HS-5 (cell line): ENCODE data around the gene ERCC3.

Experiments
- DNase-seq: peaks from one replicate; pipeline ENCODE4 v3.0.0-alpha.2; 2012; ENCODE audit warnings: low read depth

ERCC3 gene

DNA sequence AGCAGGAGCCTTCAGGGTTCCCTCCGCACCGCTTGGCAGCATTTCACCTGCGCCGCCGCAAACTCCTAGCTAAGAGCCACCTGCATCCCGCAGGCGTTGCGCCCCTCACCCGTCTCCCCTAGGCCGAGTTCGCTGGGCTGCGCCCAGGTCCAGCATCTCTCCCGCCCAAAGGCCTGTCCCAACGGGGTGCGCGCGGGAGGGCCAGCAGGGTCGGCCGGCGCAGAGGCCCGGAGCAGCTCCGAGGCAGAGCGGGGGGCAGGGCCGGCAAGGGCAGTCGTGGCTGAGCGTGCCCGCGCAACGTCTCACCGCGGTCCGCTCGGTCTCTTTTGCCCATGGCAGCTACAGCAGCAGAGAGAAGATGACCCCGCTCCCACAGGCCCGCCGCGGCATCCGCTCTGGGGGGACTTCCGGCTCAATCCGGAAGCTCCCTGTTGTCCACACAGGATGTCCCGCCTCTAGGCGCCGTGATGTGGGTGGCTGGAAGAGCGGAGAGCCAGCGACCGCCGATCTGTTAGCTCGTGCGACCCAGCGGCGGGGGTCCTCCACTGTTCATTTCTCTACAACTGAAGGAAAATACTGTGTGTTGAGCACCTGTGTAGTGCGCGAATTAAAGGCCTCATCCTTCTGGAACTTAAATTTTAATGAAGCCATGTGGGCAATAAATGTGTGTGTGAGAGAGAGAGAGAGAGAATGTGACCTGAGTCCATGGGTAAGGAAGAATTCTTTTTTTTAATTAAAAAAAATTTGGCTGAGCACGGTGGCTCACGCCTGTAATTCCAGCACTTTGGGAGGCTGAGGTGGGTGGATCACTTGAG, at the start of gene ERCC3:
Gene ERCC3 (minus strand): TSS at position 397 of the 815 bp plus-strand sequence. CDS start 63 bp downstream, at position 334.
- DNase-seq, result peak; percentile 42

DNA sequence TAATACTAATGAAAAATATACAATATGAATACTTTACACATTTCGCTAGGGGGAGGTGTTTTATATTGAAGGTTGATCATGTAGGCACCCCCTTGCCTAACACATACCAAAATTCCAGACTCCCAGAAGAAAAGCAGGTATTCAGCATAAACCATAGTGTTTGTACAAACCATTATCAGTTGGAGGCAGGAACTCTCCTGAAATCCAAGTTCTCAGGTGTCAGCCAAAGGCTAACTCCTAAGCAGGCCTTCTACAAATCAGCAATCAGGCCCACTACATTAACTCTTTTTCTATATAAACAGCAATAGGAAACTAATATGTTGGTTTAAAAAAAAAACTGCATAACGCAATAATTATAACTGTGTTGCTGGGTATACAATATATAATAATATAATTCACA, 49.3 kb upstream of the ERCC3 start:
- DNase-seq, result no peak

DNA sequence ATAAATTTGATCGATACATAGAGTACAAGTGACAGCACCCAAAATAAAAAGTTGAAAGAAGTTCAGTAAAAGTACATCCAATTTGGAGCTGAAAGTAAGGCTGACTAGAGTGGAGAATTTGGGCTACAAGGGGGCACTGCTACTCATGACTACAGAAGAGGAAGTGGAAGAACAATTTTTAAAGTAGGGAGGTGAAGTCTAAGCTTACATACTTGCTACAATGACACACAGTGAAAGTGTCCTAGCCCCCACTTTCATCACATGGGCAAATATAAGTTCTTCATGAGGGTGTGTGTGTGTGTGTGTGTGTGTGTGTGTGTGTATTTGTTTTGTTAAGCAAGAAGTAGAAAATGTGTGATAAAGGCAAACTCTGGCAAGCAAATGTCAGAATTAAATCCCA, 48.2 kb upstream of the ERCC3 start:
- no peak for DNase-seq

DNA sequence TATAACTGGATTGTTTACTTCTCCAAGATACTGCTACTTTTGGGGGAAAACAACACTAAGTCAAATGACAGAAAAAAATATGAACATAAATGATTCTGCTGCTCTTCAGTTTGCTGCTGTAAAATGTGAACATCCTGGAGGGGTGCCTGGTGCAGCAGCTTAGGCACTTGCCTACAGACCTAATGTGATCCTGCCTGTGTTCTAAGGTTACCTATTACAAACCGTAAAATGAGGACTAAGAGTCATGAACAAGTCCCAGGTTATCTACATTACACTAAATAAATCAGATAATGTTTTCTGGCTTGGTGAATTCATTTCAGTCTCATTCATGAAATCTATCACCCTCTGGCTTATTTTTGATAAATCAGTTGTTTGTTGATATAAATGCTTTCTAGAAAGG, 38.4 kb upstream of the ERCC3 start:
- no peak for DNase-seq

DNA sequence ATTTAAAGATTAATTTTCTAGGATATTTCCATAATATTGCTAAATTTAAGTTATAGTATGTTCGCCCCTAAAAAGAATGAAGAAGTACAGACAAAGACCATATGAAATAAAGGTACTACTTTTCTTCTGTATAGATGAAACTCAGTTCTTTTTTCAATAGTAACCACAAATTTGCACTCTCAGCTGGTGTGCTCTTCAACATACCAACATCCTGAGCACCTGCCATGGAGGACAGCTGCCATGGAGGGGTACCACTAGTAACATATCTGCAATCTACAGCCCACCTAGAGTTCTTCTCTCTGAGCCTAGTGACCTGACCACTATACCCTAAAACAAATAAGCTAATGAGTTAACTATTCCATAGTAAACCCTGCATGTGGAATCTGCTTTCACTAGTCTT, 36.8 kb upstream of the ERCC3 start:
- no peak for DNase-seq

DNA sequence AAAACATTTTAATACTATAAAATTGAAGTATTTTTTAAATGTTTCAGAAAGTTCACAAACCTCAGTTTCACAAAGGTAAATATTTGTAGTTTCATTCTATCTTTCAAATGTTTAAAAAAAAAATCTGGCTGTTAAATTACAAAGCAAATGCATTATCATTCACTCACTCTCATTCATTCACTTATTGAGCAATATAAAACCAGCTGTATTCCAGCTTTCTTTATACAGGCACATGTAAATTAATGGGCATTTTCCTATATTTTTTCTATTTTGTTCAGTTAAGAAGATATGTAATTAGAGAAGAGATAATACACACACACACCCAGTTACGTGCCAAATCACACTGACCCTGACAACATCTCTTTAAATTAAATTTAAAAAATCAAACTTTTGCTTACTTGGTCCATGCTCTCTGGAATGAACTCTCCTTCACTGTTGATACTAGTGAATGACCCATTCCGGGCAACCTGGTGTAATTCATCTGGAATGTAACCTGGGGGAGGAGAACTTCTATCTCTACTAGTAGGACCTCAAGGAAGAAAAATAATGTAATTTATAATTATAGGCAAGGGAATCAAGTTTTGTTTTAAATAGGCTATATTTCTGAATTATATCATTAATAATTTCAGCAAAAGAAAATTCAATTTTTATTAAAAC, 32.5 kb upstream of the ERCC3 start:
- no peak for DNase-seq

DNA sequence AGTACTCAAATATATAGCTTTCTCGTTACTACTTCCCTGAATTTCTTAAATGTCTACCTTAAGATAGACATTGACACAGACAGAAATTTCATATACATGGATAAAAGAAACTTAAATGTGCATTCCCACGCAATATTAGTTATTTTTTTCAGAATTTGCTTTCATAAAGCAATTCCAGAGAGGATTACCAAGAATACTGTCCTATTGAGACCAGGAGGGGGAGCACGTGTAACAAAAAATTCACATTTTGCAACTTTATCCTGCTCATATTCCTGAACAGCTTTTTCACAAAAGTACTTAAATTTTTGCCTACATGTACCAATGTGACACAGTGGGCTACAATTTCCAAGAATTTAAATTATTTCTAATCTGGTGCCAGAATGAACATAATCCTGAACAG, 30.7 kb upstream of the ERCC3 start:
- DNase-seq, result no peak

DNA sequence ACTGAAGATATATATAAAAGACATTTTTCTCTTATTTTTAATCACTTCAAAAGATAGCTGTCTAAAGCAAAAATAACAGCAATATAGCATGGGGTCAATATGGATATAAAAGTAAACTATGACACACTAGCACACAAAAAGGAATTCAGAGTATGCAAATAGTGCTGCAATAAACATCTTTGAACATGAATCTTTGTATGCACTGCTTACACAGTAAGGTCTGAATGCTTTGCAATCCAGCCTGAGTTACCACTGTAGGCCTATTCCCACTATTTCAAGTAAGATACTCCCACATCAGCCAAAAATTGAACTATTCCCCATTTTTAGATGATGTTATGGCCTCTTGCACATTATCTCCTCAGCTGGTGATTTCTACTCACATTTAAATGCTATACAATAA, 27.4 kb upstream of the ERCC3 start:
- no peak for DNase-seq

DNA sequence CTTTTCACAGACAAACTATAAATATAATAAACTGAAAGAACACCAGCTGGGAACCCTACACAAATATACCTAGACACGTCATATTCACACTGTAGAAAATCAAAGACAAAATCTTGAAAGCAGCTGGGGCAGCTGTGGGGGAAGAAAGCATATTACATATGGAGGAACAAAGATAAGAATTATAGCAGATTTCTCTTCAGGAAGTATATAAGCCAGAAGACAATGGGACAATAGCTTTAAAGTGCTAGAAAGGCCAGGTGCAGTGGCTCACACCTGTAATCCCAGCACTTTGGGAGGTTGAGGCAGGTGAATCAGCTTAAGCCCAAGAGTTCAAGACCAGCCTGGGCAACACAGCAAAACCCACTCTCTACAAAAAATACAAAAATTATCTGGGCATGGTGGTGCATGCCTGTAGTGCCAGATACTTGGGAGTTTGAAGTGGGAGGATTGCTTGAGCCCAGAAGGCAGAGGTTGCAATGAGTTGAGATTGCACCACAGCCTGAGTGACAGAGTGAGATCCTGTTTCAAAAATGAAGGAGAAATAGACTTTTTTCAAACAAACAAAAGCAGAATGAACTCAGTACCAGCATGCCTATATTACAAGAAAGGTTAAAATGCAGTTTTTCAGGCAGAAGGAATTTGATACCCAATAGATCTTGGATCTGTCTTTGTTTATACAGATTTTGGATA, 26.8 kb upstream of the ERCC3 start:
- DNase-seq, result no peak

DNA sequence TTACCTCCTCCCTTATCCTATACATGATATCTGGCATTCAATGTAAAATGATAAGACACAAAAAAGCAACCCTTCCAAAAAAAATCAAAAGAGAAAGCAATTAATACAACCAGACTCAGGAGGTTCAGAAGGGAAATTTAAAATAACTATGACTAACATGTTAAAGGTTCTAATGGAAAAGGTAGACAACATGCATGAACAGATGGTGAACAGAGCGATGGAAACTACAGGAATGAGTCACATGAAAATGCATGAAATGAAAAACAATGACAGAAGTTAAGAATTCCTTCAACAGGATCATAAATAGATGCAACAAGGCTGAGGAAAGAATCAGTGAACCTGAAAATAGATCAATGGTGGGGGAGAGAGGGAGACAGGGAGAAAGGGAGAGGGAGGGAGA, 26.1 kb upstream of the ERCC3 start:
- no peak for DNase-seq

DNA sequence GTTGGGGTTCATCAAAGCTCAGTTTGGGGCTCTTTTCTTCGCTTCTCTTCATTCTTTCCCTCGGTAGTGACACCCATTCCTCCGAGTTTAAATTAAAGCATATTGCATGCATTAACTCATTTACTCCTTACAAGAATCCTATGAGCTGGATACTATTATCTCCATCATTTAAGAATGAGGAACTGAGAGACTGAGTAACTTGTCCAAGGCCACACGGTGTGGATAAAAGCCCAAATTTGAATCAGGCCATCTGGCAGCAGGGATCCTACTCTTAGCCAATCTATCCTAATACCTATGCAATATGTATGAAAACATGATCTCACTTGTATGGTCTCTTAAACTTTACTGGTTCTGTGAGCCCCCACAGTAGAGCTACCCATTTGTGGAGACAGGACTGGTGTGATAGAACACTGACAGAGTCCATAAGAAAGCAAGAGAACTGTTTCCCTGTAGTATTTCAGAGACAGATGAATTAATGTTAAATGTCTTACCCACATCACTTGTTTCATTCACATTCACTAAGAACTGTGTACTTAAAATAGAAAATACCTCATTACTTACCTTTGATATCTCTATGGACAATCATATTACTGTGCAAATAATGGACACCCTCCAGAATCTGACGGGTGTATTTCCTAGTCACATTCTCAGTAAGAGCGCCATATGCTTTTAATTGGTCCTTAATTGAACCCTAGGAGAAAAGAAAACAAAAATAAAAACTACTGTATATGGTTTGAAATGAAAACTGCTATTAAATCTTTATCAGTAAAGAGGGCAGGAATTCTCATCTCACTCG, 20.4 kb upstream of the ERCC3 start:
- no peak for DNase-seq

DNA sequence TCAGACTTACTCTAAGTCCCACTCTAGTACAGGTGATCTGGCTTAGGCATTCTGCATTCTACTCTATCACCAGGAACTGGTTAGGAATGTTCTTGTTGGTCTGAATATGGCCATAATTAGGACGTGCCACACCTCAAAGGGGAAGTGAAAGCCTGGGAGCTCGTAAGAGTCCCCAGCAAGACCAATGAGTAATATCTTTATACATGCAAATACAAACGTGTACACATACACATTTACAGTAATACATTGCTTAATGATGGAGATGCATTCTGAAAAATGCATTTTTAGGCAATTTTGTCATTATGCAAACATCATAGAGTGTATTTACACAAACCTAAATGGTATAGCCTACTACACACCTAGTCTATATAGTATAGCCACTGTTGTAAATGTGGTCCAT, 19.5 kb upstream of the ERCC3 start:
- no peak for DNase-seq

DNA sequence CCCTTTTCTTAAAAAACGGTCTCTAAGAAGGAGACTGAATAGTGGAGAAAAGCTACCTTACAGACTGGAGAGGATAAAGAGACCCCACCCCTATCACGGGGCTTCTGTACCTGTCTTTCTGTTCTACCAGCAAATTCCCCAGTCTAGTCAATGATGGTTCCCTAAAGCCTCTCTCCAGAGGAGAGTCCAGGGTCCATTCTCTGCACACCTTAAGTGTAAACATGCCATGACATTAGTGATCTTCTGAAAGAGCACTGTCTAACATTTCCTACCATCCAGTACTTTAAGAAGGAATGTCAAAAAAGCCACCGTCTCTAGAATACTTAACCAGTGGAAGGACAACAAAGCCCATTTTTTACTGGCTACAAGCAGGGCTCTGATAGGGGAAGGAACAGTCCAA, 17.0 kb upstream of the ERCC3 start:
- DNase-seq, result no peak

DNA sequence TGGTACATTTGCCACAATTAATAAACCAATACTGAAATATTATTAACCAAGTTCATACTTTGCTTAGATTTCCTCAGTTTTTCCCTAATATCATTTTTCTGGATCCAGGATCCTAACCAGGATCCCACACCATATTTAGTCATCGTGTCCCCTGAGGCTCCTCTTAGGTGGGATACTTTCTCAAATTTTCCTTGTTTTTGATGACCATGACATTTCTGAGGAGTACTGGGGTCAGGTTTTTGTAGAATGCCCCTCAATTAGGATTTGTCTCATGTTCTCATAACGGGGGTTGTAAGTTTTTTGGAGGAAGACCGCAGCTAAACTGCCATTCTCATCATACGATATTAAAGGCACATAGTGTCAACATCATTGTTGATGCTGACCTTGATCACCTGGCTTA, 15.5 kb upstream of the ERCC3 start:
- no peak for DNase-seq

DNA sequence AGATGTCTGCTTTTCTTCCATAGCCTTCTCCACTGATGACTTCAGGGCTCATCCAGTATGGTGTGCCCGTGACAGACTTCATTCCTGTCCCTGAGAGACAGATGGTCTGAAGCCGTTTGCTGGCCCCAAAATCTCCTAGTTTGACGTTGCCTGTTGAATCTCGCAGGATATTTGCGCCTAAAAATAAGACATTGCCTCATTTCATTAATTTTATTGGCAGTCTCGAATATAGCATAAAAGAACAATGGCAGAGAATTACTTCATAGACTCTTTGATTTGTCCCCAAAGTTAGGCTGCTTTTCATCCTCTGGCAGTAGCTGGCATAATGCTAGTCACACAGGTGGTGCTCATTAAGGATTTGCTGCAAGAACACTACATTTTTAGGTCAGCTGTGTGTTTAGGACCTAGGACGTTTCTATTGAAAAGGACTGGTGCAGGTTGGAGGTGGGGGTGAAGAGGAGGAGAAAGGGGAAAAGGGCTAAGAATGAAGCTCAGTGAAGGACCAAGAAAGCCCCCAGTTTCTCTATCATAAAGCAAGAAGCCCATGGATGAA, 14.7 kb upstream of the ERCC3 start:
- DNase-seq, result no peak

DNA sequence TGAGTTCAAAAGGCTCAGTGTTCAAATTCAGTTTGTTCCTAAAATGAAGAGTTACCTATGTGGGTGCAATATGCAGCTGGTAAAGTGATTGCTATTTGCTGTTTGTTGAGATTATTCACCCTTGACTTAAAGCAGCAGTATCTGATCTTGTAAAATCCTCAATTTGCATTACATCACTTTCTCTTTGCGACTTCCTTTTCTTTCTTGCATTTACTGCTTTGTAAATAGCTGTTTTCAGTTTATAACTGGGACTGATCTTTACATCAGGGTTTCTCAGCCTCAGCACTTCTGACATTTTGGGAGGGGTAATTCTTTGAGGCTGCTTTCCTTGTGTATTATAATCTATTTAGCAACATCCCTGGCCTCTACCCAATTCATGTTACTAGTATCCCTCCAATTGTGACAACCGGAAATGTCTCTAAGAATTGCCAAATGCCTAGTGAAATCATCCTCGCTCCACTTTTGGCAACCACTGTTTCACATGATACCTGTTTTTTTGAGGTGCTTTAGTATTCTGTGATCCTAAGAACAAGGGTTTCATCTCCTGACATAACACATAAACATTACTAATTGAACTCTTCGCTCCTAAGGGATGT, 12.1 kb upstream of the ERCC3 start:
- DNase-seq, result no peak

DNA sequence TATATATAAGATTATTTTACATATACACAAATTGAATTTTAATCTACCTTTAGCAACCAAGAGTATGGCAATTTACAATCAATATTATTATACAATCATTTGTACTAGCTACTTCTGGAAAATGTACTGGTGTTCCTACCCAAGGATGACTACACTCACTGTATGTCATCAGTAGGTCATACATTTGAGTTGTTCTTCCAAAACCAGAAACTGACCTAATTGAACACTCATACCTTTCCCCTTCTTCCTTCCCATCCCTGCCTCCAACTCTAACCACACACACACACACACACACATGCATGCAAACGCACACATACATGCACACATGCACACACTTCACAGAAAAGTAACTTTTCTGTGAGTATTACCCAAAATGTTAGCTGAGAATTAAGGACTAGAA, 8.2 kb upstream of the ERCC3 start:
- DNase-seq, result no peak

DNA sequence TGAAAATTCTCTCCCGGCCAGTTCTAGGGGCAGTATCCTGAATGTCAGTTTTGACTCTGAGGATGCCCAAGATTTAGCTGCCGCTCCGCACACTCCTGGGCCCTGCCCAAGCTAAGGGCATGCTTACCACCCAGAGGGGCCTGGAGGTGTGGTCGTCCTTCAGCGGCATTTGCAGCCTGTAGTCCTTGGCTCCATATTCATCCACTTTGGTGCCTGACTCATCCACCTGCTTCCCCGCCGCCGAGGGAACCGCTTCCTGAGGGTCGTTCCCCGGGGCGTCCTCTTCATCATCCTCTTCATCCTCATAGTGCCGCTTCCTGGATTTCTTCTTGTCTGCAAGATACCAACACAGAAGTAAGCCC, 577 bp downstream of the ERCC3 start:
- DNase-seq, result no peak

DNA sequence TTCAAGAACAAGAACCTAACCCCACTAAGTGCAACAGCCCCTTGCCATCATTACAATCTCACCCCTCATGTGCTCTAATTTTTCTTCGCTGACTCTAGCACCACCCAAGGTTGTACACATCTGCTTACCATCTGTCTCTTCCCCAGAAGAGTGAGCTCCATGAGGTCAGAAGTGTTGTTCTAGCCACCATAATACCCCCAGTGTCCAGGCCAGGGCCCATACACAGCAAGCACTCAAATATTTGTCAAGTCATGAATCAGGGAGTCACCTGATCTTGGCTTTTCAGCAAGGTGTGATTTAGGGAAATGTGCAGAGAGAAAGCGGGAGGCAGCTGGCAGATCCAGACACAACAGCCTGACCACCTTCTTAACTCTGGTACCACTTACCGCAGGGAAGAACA, 5.7 kb downstream of the ERCC3 start:
- no peak for DNase-seq

DNA sequence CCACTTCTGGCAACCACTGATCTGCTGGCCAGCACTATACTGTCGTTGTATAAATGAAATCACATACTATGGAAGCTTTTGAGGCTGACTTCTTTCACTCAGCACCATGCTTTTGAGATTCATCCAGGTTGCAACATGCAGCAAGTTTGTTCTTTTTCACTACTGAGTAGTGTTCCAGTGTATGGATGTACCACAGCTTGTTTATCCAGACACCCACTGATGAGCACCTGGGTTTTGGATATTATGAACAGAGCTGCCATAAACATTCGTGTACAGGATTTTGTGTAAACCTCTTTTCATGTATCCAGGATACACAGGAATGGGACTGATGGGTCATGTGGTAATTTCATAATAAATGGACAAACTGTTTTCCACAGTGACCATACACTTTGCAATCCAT, 10.7 kb downstream of the ERCC3 start:
- no peak for DNase-seq

DNA sequence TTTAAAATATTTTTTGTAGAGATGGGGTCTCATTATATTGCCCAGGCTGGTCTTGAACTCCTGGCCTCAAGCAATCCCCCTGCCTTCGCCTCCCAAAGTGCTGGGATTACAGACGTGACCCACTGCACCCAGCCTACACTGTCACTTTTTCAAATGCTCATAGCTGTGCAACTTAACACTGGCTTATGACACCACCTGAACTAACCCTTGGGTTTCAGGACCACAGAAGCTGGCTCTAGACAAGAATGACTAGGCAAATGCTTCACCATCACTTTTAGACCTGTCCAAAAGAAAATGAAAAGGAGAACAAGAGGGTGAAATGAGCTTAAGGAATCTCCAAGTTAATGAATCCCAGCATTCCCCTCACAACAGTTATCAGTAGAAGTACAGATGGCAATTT, 13.3 kb downstream of the ERCC3 start:
- DNase-seq, result no peak

DNA sequence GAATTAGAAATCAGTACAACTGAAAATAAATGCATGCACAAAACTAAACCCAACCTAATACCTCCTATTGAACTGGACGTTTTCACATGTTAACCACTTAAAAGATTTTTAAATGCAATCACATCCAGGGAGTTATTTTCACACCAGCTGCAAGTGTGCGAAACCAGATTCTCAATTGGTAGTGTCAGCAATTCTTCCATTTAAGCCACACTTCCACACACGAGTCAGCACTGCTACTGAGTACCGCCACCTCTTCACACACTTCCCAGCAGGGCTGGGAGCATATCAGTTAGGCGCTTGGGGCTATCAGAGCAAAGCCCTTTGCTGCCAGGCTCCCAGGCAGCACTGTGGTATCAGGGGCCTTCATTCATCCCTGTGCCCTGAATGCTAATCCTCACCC, 14.2 kb downstream of the ERCC3 start:
- no peak for DNase-seq
